Measurements from ENCODE around the gene PDPN.

- TF ChIP-seq CTCF (IDR thresholded peaks at IDR 0.05) (no peak), POLR2A (IDR thresholded peaks at IDR 0.05) (no peak)
These were observed 62.9 kb downstream of the PDPN start for GRCh38 chr1:13646521-13646920.
